HG03378 (cell line): ENCODE results near the gene DLEU7.

Experiments
- ATAC-seq: cut with Tn5 transposase; IDR thresholded peaks from one replicate; pipeline ENCODE4 v1.9.1; 2021; ENCODE audit warnings: mild to moderate bottlenecking, moderate library complexity; ENCODE audit not compliant: unreplicated experiment

The DLEU7 gene

GRCh38 chr13:50844084-50844875 lies 788 bp upstream of the DLEU7 start:
- ATAC-seq, result no peak

- ATAC-seq, result no peak
Measured at GRCh38 chr13:50842990-50843256, 569 bp downstream of the DLEU7 start.

- no peak for ATAC-seq
Measured at GRCh38 chr13:50842251-50842989, 1.1 kb downstream of the DLEU7 start.

GRCh38 chr13:50841786-50842185 lies 1.7 kb downstream of the DLEU7 start:
- ATAC-seq, result no peak

- no peak for ATAC-seq
Measured at GRCh38 chr13:50840284-50840683, 3.2 kb downstream of the DLEU7 start.

- no peak for ATAC-seq
Measured at GRCh38 chr13:50839828-50840227, 3.7 kb downstream of the DLEU7 start.

GRCh38 chr13:50838701-50839100 lies 4.8 kb downstream of the DLEU7 start:
- no peak for ATAC-seq

GRCh38 chr13:50838031-50838430 lies 5.5 kb downstream of the DLEU7 start:
- no peak for ATAC-seq

- no peak for ATAC-seq
Measured at GRCh38 chr13:50831512-50831911, 12.0 kb downstream of the DLEU7 start.

GRCh38 chr13:50829896-50830295 lies 13.6 kb downstream of the DLEU7 start:
- ATAC-seq, result no peak

GRCh38 chr13:50829226-50829625 lies 14.3 kb downstream of the DLEU7 start:
- no peak for ATAC-seq

GRCh38 chr13:50826035-50826434 lies 17.5 kb downstream of the DLEU7 start:
- no peak for ATAC-seq

- ATAC-seq, result no peak
Measured at GRCh38 chr13:50812242-50812641, 31.2 kb downstream of the DLEU7 start.

GRCh38 chr13:50810998-50811397 lies 32.5 kb downstream of the DLEU7 start:
- ATAC-seq, result peak; percentile 96

GRCh38 chr13:50810468-50810867 lies 33.0 kb downstream of the DLEU7 start:
- no peak for ATAC-seq

GRCh38 chr13:50809133-50810090 lies 34.1 kb downstream of the DLEU7 start:
- no peak for ATAC-seq

GRCh38 chr13:50805805-50806204 lies 37.7 kb downstream of the DLEU7 start:
- ATAC-seq, result no peak

GRCh38 chr13:50801087-50801931 lies 42.2 kb downstream of the DLEU7 start:
- no peak for ATAC-seq

GRCh38 chr13:50800091-50800739 lies 43.3 kb downstream of the DLEU7 start:
- no peak for ATAC-seq

GRCh38 chr13:50798923-50799322 lies 44.6 kb downstream of the DLEU7 start:
- ATAC-seq, result no peak
